NCI-H1048 (cell line): ENCODE results near the gene GTF2F1.
"Not testable (repeated sequence)": the region's sequence is repeated elsewhere in the genome, so short reads cannot be mapped to it uniquely, and the experiment has no call there.

Source experiments
- DNase-seq: peaks from one replicate; lab custom pipeline; 2025; lab: John Stamatoyannopoulos, UW

GTF2F1 gene

GRCh38 chr19:6384381-6384780 lies 8.6 kb downstream of the GTF2F1 start:
- DNase-seq, result no peak

- DNase-seq, result no peak
These were observed 9.8 kb downstream of the GTF2F1 start for GRCh38 chr19:6383188-6383587.

GRCh38 chr19:6381030-6381750 lies 11.8 kb downstream of the GTF2F1 start:
- DNase-seq, result no peak

GRCh38 chr19:6379744-6380143 lies 13.2 kb downstream of the GTF2F1 start:
- no peak for DNase-seq

GRCh38 chr19:6378486-6378885 lies 14.5 kb downstream of the GTF2F1 start:
- DNase-seq, result no peak

- no peak for DNase-seq
These were observed 14.9 kb downstream of the GTF2F1 start for GRCh38 chr19:6378041-6378440.

GRCh38 chr19:6376512-6377190 lies 16.3 kb downstream of the GTF2F1 start:
- DNase-seq, result no peak

- no peak for DNase-seq
These were observed 17.5 kb downstream of the GTF2F1 start, which contains the start of gene PSPN for GRCh38 chr19:6375411-6376010. Gene PSPN (minus strand): TSS chr19:6375933. CDS start chr19:6375849, 84 bp downstream.

- DNase-seq, result no peak
These were observed 18.1 kb downstream of the GTF2F1 start for GRCh38 chr19:6374711-6375410.

GRCh38 chr19:6374161-6374709 lies 18.7 kb downstream of the GTF2F1 start:
- no peak for DNase-seq

- DNase-seq, result no peak
These were observed 19.2 kb downstream of the GTF2F1 start for GRCh38 chr19:6373813-6374108.

- peak; percentile 94 for DNase-seq
These were observed 19.7 kb downstream of the GTF2F1 start for GRCh38 chr19:6373096-6373812.

GRCh38 chr19:6372594-6373095 lies 20.3 kb downstream of the GTF2F1 start, which contains the start of gene ALKBH7:
Gene ALKBH7 (plus strand): TSS chr19:6372794. CDS start chr19:6372821, 27 bp downstream.
- peak; percentile 99 for DNase-seq

GRCh38 chr19:6364353-6364752 lies 28.6 kb downstream of the GTF2F1 start:
- DNase-seq, result no peak

- DNase-seq, result no peak
These were observed 30.6 kb downstream of the GTF2F1 start for GRCh38 chr19:6362351-6362801.

- no peak for DNase-seq
These were observed 31.0 kb downstream of the GTF2F1 start for GRCh38 chr19:6362027-6362350.

- DNase-seq, result not testable (repeated sequence)
These were observed 32.1 kb downstream of the GTF2F1 start for GRCh38 chr19:6360857-6361216.

- not testable (repeated sequence) for DNase-seq
These were observed 32.5 kb downstream of the GTF2F1 start for GRCh38 chr19:6360445-6360844.

- no peak for DNase-seq
These were observed 33.2 kb downstream of the GTF2F1 start for GRCh38 chr19:6359568-6360341.

- no peak for DNase-seq
These were observed 35.0 kb downstream of the GTF2F1 start for GRCh38 chr19:6358003-6358402.

- DNase-seq, result no peak
These were observed 35.8 kb downstream of the GTF2F1 start for GRCh38 chr19:6357174-6357573.
